Measurements from ENCODE around the gene AFM.

GRCh38 chr4:73487233-73487632 is 5.7 kb downstream of the AFM start:
- TF ChIP-seq POLR2AphosphoS5 (IDR thresholded peaks at IDR 0.05; ENCODE audit: borderline replicate concordance, low read depth, low read length) = no peak
- no peak for TF ChIP-seq FOXP2 (optimal IDR thresholded peaks at IDR 0.05; ENCODE audit: control extremely low read depth, extremely low read length, insufficient read depth)
